Measurements from ENCODE around the gene CD300LF.

DNA sequence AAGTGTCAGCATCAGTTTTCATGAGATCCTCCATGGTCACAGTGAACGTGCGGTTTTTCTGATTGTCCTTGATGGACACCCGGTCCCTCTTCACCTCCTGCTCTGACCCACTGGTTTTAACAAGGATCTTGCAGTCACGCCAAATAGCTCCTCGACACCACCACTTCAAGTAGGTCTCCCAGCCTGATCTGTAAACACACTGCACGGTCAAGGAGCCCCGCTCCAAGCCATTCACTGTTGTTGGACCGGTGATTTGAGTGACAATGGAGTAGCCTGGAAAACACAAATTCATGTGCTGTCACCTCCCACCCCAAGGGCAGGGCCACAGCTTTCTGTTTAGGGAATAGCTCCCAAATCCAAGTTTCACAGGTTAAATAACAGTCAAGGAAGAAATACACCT lies 8.2 kb downstream of the CD300LF start:
- TF ChIP-seq EP300 (IDR thresholded peaks at IDR 0.05): no peak
- TF ChIP-seq, protein P1, sequence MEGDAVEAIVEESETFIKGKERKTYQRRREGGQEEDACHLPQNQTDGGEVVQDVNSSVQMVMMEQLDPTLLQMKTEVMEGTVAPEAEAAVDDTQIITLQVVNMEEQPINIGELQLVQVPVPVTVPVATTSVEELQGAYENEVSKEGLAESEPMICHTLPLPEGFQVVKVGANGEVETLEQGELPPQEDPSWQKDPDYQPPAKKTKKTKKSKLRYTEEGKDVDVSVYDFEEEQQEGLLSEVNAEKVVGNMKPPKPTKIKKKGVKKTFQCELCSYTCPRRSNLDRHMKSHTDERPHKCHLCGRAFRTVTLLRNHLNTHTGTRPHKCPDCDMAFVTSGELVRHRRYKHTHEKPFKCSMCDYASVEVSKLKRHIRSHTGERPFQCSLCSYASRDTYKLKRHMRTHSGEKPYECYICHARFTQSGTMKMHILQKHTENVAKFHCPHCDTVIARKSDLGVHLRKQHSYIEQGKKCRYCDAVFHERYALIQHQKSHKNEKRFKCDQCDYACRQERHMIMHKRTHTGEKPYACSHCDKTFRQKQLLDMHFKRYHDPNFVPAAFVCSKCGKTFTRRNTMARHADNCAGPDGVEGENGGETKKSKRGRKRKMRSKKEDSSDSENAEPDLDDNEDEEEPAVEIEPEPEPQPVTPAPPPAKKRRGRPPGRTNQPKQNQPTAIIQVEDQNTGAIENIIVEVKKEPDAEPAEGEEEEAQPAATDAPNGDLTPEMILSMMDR (IDR thresholded peaks at IDR 0.05): no peak
- no peak for TF ChIP-seq POLR2AphosphoS5 (IDR thresholded peaks at IDR 0.05)

Measured in gastroesophageal sphincter (tissue), 3 donors.